A549 (cell line): Measurements from ENCODE around the gene SFTPD. TPM values are rescaled to one million over a fixed set of nuclear protein-coding genes. Genes with fewer than 3 reads are reported as not detected.

Experiments used
- ATAC-seq, 2 experiments: fragments of 200-7000 bp in 1 of 2; fragments of >200 bp in 1 of 2; cut with Nextera tagmentation in 1 of 2; cut with Tn5 transposase in 1 of 2; 3 replicates each; pipeline versions ENCODE4 v1.8.0 to v1.9.1; 2018 to 2020; ENCODE audit warnings: mild to moderate bottlenecking in 1 of 2, moderate library complexity in 1 of 2
- CTCF ChIA-PET: fragments of 300-600 bp; sonication (Branson Sonifier 250); formaldehyde crosslinking; extraction: SDS; loops from one replicate; lab custom pipeline; 2021; ENCODE audit warnings: antibody characterized with exemption, inconsistent platforms; lab: Yijun Ruan, JAX
- POLR2A ChIA-PET: fragments of 350-600 bp; formaldehyde crosslinking; extraction: SDS; loops from one replicate; lab custom pipeline; 2021; ENCODE audit warnings: antibody characterized with exemption, inconsistent platforms; lab: Yijun Ruan, JAX
- DNase-seq, 2 experiments: peaks; one replicate each; pipeline versions ENCODE4 v3.0.0 to v3.0.0-alpha.2; 2011 to 2016; ENCODE audit warnings: low read depth in 1 of 2, low spot score in 1 of 2
- FAIRE-seq: peaks from 2 replicates; lab custom pipeline; 2011; peaks lifted over from hg19 to GRCh38; lab: Jason Lieb, UNC
- H3K27ac ChIP-seq, 2 experiments: fragments of >200 bp; sonication (Bioruptor Twin); formaldehyde crosslinking; 3 replicates each; pipeline ENCODE4 v1.5.1; 2016 to 2017
- H3K4me1 ChIP-seq: fragments of >200 bp; sonication (Bioruptor Twin); formaldehyde crosslinking; 3 replicates; pipeline ENCODE4 v1.6.1; 2016
- H3K4me2 ChIP-seq: fragments of >200 bp; sonication (Bioruptor Twin); formaldehyde crosslinking; 3 replicates; pipeline ENCODE4 v1.6.1; 2016
- H3K4me3 ChIP-seq: fragments of >200 bp; sonication (Bioruptor Twin); formaldehyde crosslinking; 3 replicates; pipeline ENCODE4 v1.5.1; 2016
- H3K9me3 ChIP-seq: fragments of >200 bp; sonication (Bioruptor Twin); formaldehyde crosslinking; 3 replicates; pipeline ENCODE4 v1.6.1; 2016
- BCL3 ChIP-seq: fragments of >200 bp; sonication (Bioruptor Twin); formaldehyde crosslinking; IDR thresholded peaks from 3 replicates; pipeline ENCODE4 v1.6.1; 2016
- BHLHE40 ChIP-seq: IDR thresholded peaks from 2 replicates; pipeline ENCODE4 v1.6.1; 2012; ENCODE audit warnings: low read depth, low read length, inconsistent platforms
- CEBPB ChIP-seq, 2 experiments: fragments of >200 bp in 1 of 2; sonication (Bioruptor Twin) in 1 of 2; formaldehyde crosslinking in 1 of 2; IDR thresholded peaks; 2 replicates each; pipeline ENCODE4 v1.6.1; 2012 to 2016
- CHD4 ChIP-seq: fragments of 200-600 bp; sonication (generic); IDR thresholded peaks from 2 replicates; pipeline ENCODE4 v1.6.1; 2016; ENCODE audit warnings: antibody characterized with exemption, mild to moderate bottlenecking, borderline replicate concordance
- CTCF ChIP-seq: fragments of >200 bp; sonication (Bioruptor Twin); formaldehyde crosslinking; IDR thresholded peaks from 3 replicates; pipeline ENCODE4 v1.5.1; 2016
- EHMT2 ChIP-seq: fragments of 200-600 bp; sonication (generic); IDR thresholded peaks from 2 replicates; pipeline ENCODE4 v1.6.1; 2016; ENCODE audit warnings: antibody characterized with exemption, low read depth, mild to moderate bottlenecking, moderate library complexity
- EP300 ChIP-seq, 2 experiments: fragments of >200 bp; sonication (Bioruptor Twin); formaldehyde crosslinking; IDR thresholded peaks; 2 replicates in 1 of 2; 3 replicates in 1 of 2; pipeline ENCODE4 v1.6.1; 2016 to 2017
- GATA3 ChIP-seq: IDR thresholded peaks from 2 replicates; pipeline ENCODE4 v1.6.1; 2012; ENCODE audit warnings: borderline replicate concordance
- HDAC2 ChIP-seq: fragments of 200-600 bp; sonication (generic); IDR thresholded peaks from 2 replicates; pipeline ENCODE4 v1.6.1; 2016
- HES2 ChIP-seq: fragments of >200 bp; sonication (Bioruptor Twin); formaldehyde crosslinking; IDR thresholded peaks from 2 replicates; pipeline ENCODE4 v1.6.1; 2016
- HEYL ChIP-seq: fragments of 250-450 bp; sonication (Bioruptor Pico); IDR thresholded peaks from 2 replicates; pipeline ENCODE4 v1.8.0; 2021; ENCODE audit warnings: mild to moderate bottlenecking, moderate library complexity
- HOXB13 ChIP-seq: fragments of 250-450 bp; sonication (Bioruptor Pico); IDR thresholded peaks from 2 replicates; pipeline ENCODE4 v1.5.0; 2020; ENCODE audit warnings: low read depth, mild to moderate bottlenecking, moderate library complexity
- JUN ChIP-seq, 2 experiments: fragments of >200 bp; sonication (Bioruptor Twin); formaldehyde crosslinking; IDR thresholded peaks; 2 replicates in 1 of 2; 3 replicates in 1 of 2; pipeline ENCODE4 v1.6.1; 2016 to 2017
- KDM1A ChIP-seq: fragments of 200-600 bp; sonication (generic); IDR thresholded peaks from 2 replicates; pipeline ENCODE4 v1.6.1; 2016; ENCODE audit warnings: low read depth, mild to moderate bottlenecking
- MAFK ChIP-seq: fragments of 450-650 bp; IDR thresholded peaks from 2 replicates; pipeline ENCODE4 v1.6.1; 2014; ENCODE audit not compliant: partially characterized antibody
- NFE2L2 ChIP-seq: fragments of 150-350 bp; conservative IDR thresholded peaks from 2 replicates; pipeline ENCODE4 v1.6.1; 2014; ENCODE audit warnings: low read length
- PBX3 ChIP-seq: IDR thresholded peaks from 2 replicates; pipeline ENCODE4 v1.6.1; 2012
- PHF8 ChIP-seq: fragments of 200-600 bp; sonication (generic); IDR thresholded peaks from 2 replicates; pipeline ENCODE4 v1.6.1; 2016; ENCODE audit warnings: low read depth, mild to moderate bottlenecking, antibody characterized with exemption, moderate library complexity, borderline replicate concordance
- POLR2A ChIP-seq: IDR thresholded peaks from 2 replicates; pipeline ENCODE4 v1.6.1; 2012; ENCODE audit warnings: mild to moderate bottlenecking, low read length
- POLR2AphosphoS2 ChIP-seq: conservative IDR thresholded peaks from 2 replicates; pipeline ENCODE4 v1.6.1; 2012; ENCODE audit warnings: low read length, improper control_type of control experiment, inconsistent platforms
- REST ChIP-seq: fragments of 200-600 bp; sonication (generic); IDR thresholded peaks from 2 replicates; pipeline ENCODE4 v1.6.1; 2016; ENCODE audit warnings: antibody characterized with exemption, mild to moderate bottlenecking, moderate library complexity
- RFX5 ChIP-seq: fragments of 450-650 bp; IDR thresholded peaks from 2 replicates; pipeline ENCODE4 v1.7.1; 2014; ENCODE audit warnings: antibody characterized with exemption, mild to moderate bottlenecking, moderate library complexity
- TP53 ChIP-seq: fragments of 250-450 bp; sonication (Bioruptor Pico); IDR thresholded peaks from 2 replicates; pipeline ENCODE4 v1.5.0; 2021; ENCODE audit warnings: mild to moderate bottlenecking, moderate library complexity
- ZNF302 ChIP-seq: fragments of 250-450 bp; sonication (Bioruptor Pico); IDR thresholded peaks from 2 replicates; pipeline ENCODE4 v1.9.0; 2021; ENCODE audit warnings: inconsistent platforms, mild to moderate bottlenecking, moderate library complexity
- ZSCAN20 ChIP-seq: fragments of 250-450 bp; sonication (Bioruptor Pico); IDR thresholded peaks from 2 replicates; pipeline ENCODE4 v1.8.0; 2022; ENCODE audit warnings: mild to moderate bottlenecking, moderate library complexity
- WGBS: methylation state at CpG from one replicate; pipeline ENCODE4 v1.1.6; 2017; ENCODE audit errors: missing lambda C conversion rate; 5-methylcytosine and 5-hydroxymethylcytosine counted together
- polyA plus RNA-seq, 4 experiments: library from polyadenylated mRNA; depleted of rRNA in 3 of 4; stranded (reverse); fragments of >200 nt; fragmentation: RNase III in 1 of 4; extraction: RNeasy Plus Mini Kit Qiagen cat#74134 plus additional on column Dnase treatment in 1 of 4; gene quantifications; 2 replicates in 3 of 4; 3 replicates in 1 of 4; pipeline ENCODE4 v1.2.3, GENCODE V29; 2011 to 2017

SFTPD gene
- polyA plus RNA-seq, 2 of the 4 experiments (the other 2 are of a cell fraction): 0.17 to 0.19 TPM

- TF ChIP-seq REST (no peak), BCL3 (no peak), HDAC2 (no peak), HEYL (no peak), ZSCAN20 (CRISPR knock-in tag) (no peak), EP300 (IDR thresholded peaks at IDR 0.05) (no peak)
These were observed 4.2 kb downstream of the SFTPD start (continued) for GRCh38 chr10:79944428-79945395.

GRCh38 chr10:79943871-79944270 lies 5.0 kb downstream of the SFTPD start:
- ATAC-seq (no peak), FAIRE-seq (no peak), DNase-seq (no peak)
- Histone ChIP-seq H3K4me3 (no peak overlapping the region), H3K4me1 (no peaks in the 10 kb centered on the region), H3K27ac (no peak overlapping the region), H3K9me3 (no peaks in the 10 kb centered on the region), H3K4me2 (no peak overlapping the region)
- no peak for TF ChIP-seq POLR2A
- no peak for TF ChIP-seq POLR2AphosphoS2
- no peak for TF ChIP-seq EHMT2
- TF ChIP-seq NFE2L2: no peak
- TF ChIP-seq PHF8: no peak
- no peak for TF ChIP-seq RFX5
- no peak for TF ChIP-seq TP53 (CRISPR knock-in tag)
- no peak for TF ChIP-seq HES2
- no peak for TF ChIP-seq CEBPB (IDR thresholded peaks at IDR 0.05)
- no peak for TF ChIP-seq GATA3
- TF ChIP-seq BHLHE40: no peak
- TF ChIP-seq PBX3: no peak
- TF ChIP-seq CTCF: no peak
- TF ChIP-seq MAFK: no peak
- no peak for TF ChIP-seq CHD4
- no peak for TF ChIP-seq KDM1A
- TF ChIP-seq JUN (IDR thresholded peaks at IDR 0.05): no peak
- no peak for TF ChIP-seq ZNF302 (CRISPR knock-in tag)
- TF ChIP-seq HOXB13 (CRISPR knock-in tag): no peak
- 63% methylated on average over 2 of the region's 2 CpGs for WGBS
- ChIA-PET POLR2A (no interaction called here), CTCF (interaction anchor here (0.9 kb wide), 1 partner anchor 26 kb away, joined by 3 read pairs; no protein-coding TSS in a partner anchor)
